Left ventricle myocardium inferior (tissue), 1 donor: ENCODE data around the gene MET. TPM values are rescaled to one million over a fixed set of nuclear protein-coding genes. Genes with fewer than 3 reads are reported as not detected.
"Not testable (repeated sequence)": the region's sequence is repeated elsewhere in the genome, so short reads cannot be mapped to it uniquely, and the experiment has no call there.

Experiments
- DNase-seq: peaks from one replicate; pipeline ENCODE4 v3.0.0-alpha.2; 2020
- H3K27ac ChIP-seq: fragments of 200-600 bp; replicated peaks from 2 replicates; pipeline ENCODE4 v1.8.0; 2021
- H3K27me3 ChIP-seq: fragments of 200-600 bp; 2 replicates; pipeline ENCODE4 v1.8.0; 2021; ENCODE audit warnings: low read depth
- H3K36me3 ChIP-seq: fragments of 200-600 bp; 2 replicates; pipeline ENCODE4 v1.8.0; 2021
- H3K4me1 ChIP-seq: fragments of 200-600 bp; 2 replicates; pipeline ENCODE4 v1.8.0; 2021
- H3K4me3 ChIP-seq: fragments of 200-600 bp; 2 replicates; pipeline ENCODE4 v1.8.0; 2021; ENCODE audit warnings: mild to moderate bottlenecking, moderate library complexity
- H3K9me3 ChIP-seq: fragments of 200-600 bp; replicated peaks from 2 replicates; pipeline ENCODE4 v1.8.0; 2021
- intact Hi-C: fragments of 100-400 bp; cut with micrococcal nuclease; formaldehyde crosslinking; loops from one replicate; pipeline ENCODE4 v1.11.0; 2022
- total RNA-seq: library from RNA; stranded (reverse); fragmentation: NEBNext Ultra II Directional; extraction: Animal tissue kit (Norgen Biotek cat#: 25700); gene quantifications from one replicate; pipeline ENCODE4 v1.2.1, GENCODE V29; 2021
- TF ChIP-seq, protein P1 (sequence below): fragments of 200-600 bp; IDR thresholded peaks from 2 replicates; pipeline ENCODE4 v1.8.0; 2021; ENCODE audit warnings: antibody characterized with exemption, mild to moderate bottlenecking, borderline replicate concordance
- donor health status: DM: no; HTN: yes; CAD: no; lungs with severe emphysema.

Gene MET
- total RNA-seq, 1 donor from 2014 or later, result 13.1 TPM

DNA sequence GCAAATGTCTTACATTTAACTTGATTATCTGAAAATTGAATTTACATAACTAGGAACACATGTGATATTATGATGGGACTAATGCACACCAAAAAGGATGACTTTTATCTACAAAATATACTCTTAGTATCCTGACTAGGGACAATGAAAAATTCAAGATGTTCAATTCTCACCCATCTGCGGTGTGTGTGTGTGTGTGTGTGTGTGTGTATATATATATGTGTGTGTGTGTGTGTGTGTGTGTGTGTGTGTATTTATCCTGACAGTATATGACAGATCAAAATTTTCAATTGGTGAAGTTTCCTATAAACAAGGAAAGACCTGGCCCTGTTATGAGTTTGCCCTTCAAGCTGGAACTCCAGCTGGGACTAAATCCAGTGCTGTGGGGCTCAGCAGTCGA, 40.3 kb upstream of the MET start:
- intact Hi-C loops, result no loop called here

GRCh38 chr7:116632384-116632783, 39.6 kb upstream of the MET start:
- H3K4me3 ChIP-seq, result no peak overlapping the region
- H3K36me3 ChIP-seq, result no peaks in the 10 kb centered on the region
- H3K9me3 ChIP-seq, result no peaks in the 10 kb centered on the region
- H3K27me3 ChIP-seq, result no peaks in the 10 kb centered on the region
- no peak overlapping the region for H3K27ac ChIP-seq
- H3K4me1 ChIP-seq, result peaks cover 19% of the 10 kb centered on the region
- no peak for DNase-seq
- TF ChIP-seq, protein P1, sequence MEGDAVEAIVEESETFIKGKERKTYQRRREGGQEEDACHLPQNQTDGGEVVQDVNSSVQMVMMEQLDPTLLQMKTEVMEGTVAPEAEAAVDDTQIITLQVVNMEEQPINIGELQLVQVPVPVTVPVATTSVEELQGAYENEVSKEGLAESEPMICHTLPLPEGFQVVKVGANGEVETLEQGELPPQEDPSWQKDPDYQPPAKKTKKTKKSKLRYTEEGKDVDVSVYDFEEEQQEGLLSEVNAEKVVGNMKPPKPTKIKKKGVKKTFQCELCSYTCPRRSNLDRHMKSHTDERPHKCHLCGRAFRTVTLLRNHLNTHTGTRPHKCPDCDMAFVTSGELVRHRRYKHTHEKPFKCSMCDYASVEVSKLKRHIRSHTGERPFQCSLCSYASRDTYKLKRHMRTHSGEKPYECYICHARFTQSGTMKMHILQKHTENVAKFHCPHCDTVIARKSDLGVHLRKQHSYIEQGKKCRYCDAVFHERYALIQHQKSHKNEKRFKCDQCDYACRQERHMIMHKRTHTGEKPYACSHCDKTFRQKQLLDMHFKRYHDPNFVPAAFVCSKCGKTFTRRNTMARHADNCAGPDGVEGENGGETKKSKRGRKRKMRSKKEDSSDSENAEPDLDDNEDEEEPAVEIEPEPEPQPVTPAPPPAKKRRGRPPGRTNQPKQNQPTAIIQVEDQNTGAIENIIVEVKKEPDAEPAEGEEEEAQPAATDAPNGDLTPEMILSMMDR, result no peak
- intact Hi-C loops, result no loop called here

More for the DNA sequence above, 40.3 kb upstream of the MET start:
- Histone ChIP-seq H3K36me3 (no peaks in the 10 kb centered on the region), H3K27me3 (no peaks in the 10 kb centered on the region), H3K27ac (peak overlapping the region; percentile 75), H3K4me1 (peaks cover 19% of the 10 kb centered on the region), H3K9me3 (no peaks in the 10 kb centered on the region), H3K4me3 (no peak overlapping the region)
- no peak for DNase-seq
- TF ChIP-seq, protein P1, result no peak

DNA sequence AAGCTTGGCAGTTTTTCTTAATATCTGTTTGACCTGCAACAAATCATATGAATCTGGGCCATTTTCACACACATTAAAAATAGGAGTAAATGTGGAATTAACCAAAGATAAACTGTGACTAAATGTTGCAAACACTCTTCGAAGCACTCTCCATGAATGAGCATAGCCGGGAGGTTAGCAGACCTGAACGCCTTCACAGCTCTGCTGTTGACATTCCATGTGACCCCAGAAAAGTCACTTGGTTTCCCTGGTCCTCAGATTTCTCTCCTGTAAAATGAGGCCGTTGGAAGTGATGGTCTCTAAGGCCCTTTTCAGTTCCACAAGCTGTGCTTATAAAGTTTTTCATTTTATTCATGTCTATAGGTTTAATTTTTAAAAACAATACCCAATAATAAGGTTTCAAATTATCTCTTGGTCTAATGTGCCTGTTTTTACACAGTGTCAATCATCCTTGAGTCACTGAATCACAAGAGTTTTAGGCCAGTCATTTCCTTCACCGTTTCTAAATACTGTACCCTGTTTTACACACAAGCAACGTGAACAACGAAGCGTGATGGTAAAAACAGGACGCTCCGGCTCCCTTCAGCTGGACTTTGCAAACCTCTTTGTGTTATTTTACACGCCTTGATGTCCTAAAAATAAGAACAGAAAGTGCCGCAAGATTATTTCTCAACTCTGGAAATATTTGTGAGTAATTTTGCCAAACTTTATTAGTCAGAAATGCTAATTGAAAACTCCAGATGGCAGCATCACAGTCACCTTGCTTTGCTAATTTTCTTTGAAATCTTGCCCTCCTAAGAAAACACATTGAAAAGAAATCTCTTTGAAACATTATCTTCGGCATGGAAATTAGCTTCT, 38.6 kb upstream of the MET start:
- intact Hi-C loops, result no loop called here
- no peak overlapping the region for H3K4me3 ChIP-seq
- no peak for DNase-seq
- peaks cover 19% of the 10 kb centered on the region for H3K4me1 ChIP-seq
- H3K27me3 ChIP-seq, result no peaks in the 10 kb centered on the region
- no peak overlapping the region for H3K27ac ChIP-seq
- H3K36me3 ChIP-seq, result no peaks in the 10 kb centered on the region
- no peaks in the 10 kb centered on the region for H3K9me3 ChIP-seq
- TF ChIP-seq, protein P1, result no peak

DNA sequence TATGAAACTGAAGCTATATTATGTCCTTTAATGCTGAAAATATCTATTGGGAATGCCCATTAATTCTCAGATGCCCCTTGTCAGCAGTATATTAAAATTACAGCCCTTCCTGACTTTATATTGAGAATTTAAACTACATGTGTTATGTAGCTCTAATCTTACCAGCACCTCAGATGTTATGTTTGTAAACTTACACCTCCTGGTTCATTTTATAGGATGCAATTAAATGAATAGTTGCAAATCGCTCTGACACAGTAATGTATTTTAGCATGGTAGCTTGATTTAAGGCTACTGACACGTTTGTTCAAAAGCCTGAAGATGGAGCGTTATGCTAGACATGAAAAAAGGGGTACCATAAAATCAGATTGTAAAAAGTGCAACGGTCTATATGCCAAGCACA, 35.0 kb upstream of the MET start:
- Histone ChIP-seq H3K36me3 (no peaks in the 10 kb centered on the region), H3K27ac (no peak overlapping the region), H3K9me3 (no peaks in the 10 kb centered on the region), H3K4me3 (no peak overlapping the region), H3K4me1 (peaks cover 2% of the 10 kb centered on the region), H3K27me3 (no peaks in the 10 kb centered on the region)
- TF ChIP-seq, protein P1, result no peak
- DNase-seq, result no peak
- intact Hi-C loops, result no loop called here

- H3K4me3 ChIP-seq, H3K4me1 ChIP-seq, H3K27ac ChIP-seq, H3K9me3 ChIP-seq, H3K27me3 ChIP-seq, intact Hi-C loops, H3K36me3 ChIP-seq, DNase-seq: not testable (repeated sequence)
Measured at GRCh38 chr7:116638592-116638991, 33.4 kb upstream of the MET start.

GRCh38 chr7:116641551-116642153, 30.3 kb upstream of the MET start:
- H3K4me3 ChIP-seq, result no peak overlapping the region
- no peaks in the 10 kb centered on the region for H3K36me3 ChIP-seq
- no peaks in the 10 kb centered on the region for H3K9me3 ChIP-seq
- TF ChIP-seq, protein P1, result no peak
- no peak for DNase-seq
- no peaks in the 10 kb centered on the region for H3K27me3 ChIP-seq
- intact Hi-C loops, result no loop called here
- H3K4me1 ChIP-seq, result no peaks in the 10 kb centered on the region
- H3K27ac ChIP-seq, result no peak overlapping the region

GRCh38 chr7:116643148-116643547, 28.8 kb upstream of the MET start:
- H3K27ac ChIP-seq, H3K36me3 ChIP-seq, intact Hi-C loops, H3K27me3 ChIP-seq, DNase-seq, H3K4me3 ChIP-seq, H3K9me3 ChIP-seq, H3K4me1 ChIP-seq: not testable (repeated sequence)
